ENCODE results near the gene GCN1. TPM values are rescaled to one million over a fixed set of nuclear protein-coding genes. Genes with fewer than 3 reads are reported as not detected.

The GCN1 gene
- total RNA-seq, 2 experiments from 2014 or later = 126 to 151 TPM

- Mint-ChIP-seq H3K27me3 (no peaks in the 10 kb centered on the region), H3K4me1 (peaks cover 73% of the 10 kb centered on the region), H3K27ac (peak overlapping the region; percentile 83), H3K4me3 (peak overlapping the region; percentile 81), H3K9me3 (ENCODE audit: low read depth) (no peaks in the 10 kb centered on the region), H3K36me3 (peaks cover 19% of the 10 kb centered on the region)
- no peak for ATAC-seq
- DNase-seq = no peak
- CTCF ChIA-PET = interaction anchor here (1.1 to 2.8 kb wide), 6 partner anchors 12 to 147 kb away, joined by 3 to 10 read pairs (median 6); partner anchors contain the start of genes PXN and RPLP0
Measured at GRCh38 chr12:120118321-120119061, 76.0 kb downstream of the GCN1 start.

- CTCF ChIA-PET = interaction anchor here (0.7 to 3.3 kb wide), 8 partner anchors 9 to 148 kb away, joined by 3 to 15 read pairs (median 6); partner anchors contain the start of genes PXN and RPLP0
- DNase-seq (no peak), ATAC-seq (no peak)
- H3K27me3 Mint-ChIP-seq = no peaks in the 10 kb centered on the region
- peaks cover 22% of the 10 kb centered on the region for H3K36me3 Mint-ChIP-seq
- H3K4me1 Mint-ChIP-seq = peaks cover 71% of the 10 kb centered on the region
- peak overlapping the region; percentile 81 for H3K4me3 Mint-ChIP-seq
- H3K9me3 Mint-ChIP-seq (ENCODE audit: low read depth) = no peaks in the 10 kb centered on the region
- H3K27ac Mint-ChIP-seq = peak overlapping the region; percentile 83
Measured at GRCh38 chr12:120117961-120118320, 76.6 kb downstream of the GCN1 start.

- Mint-ChIP-seq H3K27ac (peak overlapping the region; percentile 83), H3K36me3 (peaks cover 27% of the 10 kb centered on the region), H3K27me3 (no peaks in the 10 kb centered on the region), H3K9me3 (ENCODE audit: low read depth) (no peaks in the 10 kb centered on the region), H3K4me1 (peaks cover 74% of the 10 kb centered on the region), H3K4me3 (peak overlapping the region; percentile 81)
- CTCF ChIA-PET = interaction anchor here (0.7 to 3.3 kb wide), 11 partner anchors 9 to 355 kb away, joined by 3 to 15 read pairs (median 3); partner anchors contain the start of gene RPLP0
- peak; percentile 98 for DNase-seq
- peak; percentile 81 for ATAC-seq
Measured at GRCh38 chr12:120116792-120117651, 77.5 kb downstream of the GCN1 start.

DNA sequence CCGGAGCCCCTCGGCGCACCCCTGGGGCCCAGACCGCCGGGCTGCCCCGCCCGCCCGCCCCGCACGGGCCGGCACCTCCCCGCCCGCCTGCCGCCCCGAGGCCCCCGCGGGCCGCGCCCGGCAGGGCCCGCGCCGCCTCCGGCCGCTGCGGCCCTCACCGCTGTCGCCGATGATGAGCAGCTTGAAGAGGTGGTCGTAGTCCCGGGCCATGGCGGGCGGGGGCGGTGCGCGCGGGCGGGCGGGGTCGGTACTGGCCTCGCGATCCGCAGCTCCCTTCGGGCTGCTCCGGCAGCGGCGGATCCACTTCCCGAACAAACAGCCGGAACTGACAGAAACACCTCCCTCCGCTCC lies 78.1 kb downstream of the GCN1 start, which contains the start of gene RAB35:
TSS of gene RAB35 (minus strand) at position 313 of the 351 bp plus-strand sequence. CDS start at position 210, 103 bp downstream.
- peak within 1 kb of the TSS; percentile 90 for H3K4me3 Mint-ChIP-seq
- CTCF ChIA-PET = interaction anchor here (0.8 to 3.3 kb wide), 7 partner anchors 16 to 126 kb away, joined by 3 to 15 read pairs (median 8); partner anchors contain the start of gene RPLP0
- H3K9me3 Mint-ChIP-seq (ENCODE audit: low read depth) = no peaks in the 10 kb centered on the region
- H3K36me3 Mint-ChIP-seq = peaks cover 29% of the 10 kb centered on the region
- no peaks in the 10 kb centered on the region for H3K27me3 Mint-ChIP-seq
- H3K4me1 Mint-ChIP-seq = peaks cover 71% of the 10 kb centered on the region
- peak within 1 kb of the TSS; percentile 87 for H3K27ac Mint-ChIP-seq
- no peak for ATAC-seq
- no peak for DNase-seq

GRCh38 chr12:120115692-120116440 lies 78.6 kb downstream of the GCN1 start:
- peaks cover 30% of the 10 kb centered on the region for H3K36me3 Mint-ChIP-seq
- peak overlapping the region; percentile 90 for H3K4me3 Mint-ChIP-seq

GRCh38 chr12:120115066-120115465 lies 79.4 kb downstream of the GCN1 start:
- CTCF ChIA-PET = interaction anchor here (1.0 to 3.3 kb wide), 6 partner anchors 14 to 150 kb away, joined by 3 to 15 read pairs (median 4); partner anchors contain the start of gene PXN
- Mint-ChIP-seq H3K4me3 (peak overlapping the region; percentile 90), H3K27me3 (no peaks in the 10 kb centered on the region), H3K36me3 (peaks cover 30% of the 10 kb centered on the region), H3K4me1 (peaks cover 73% of the 10 kb centered on the region), H3K27ac (peak overlapping the region; percentile 47), H3K9me3 (ENCODE audit: low read depth) (no peaks in the 10 kb centered on the region)
- no peak for DNase-seq
- no peak for ATAC-seq

More at GRCh38 chr12:120115692-120116440, 78.6 kb downstream of the GCN1 start:
- ATAC-seq (no peak), DNase-seq (peak; percentile 67)
- Mint-ChIP-seq H3K27me3 (no peaks in the 10 kb centered on the region), H3K27ac (peak overlapping the region; percentile 87), H3K4me1 (peaks cover 71% of the 10 kb centered on the region), H3K9me3 (ENCODE audit: low read depth) (no peaks in the 10 kb centered on the region)
- CTCF ChIA-PET = interaction anchor here (1.1 to 3.3 kb wide), 5 partner anchors 15 to 126 kb away, joined by 3 to 15 read pairs (median 8); no protein-coding TSS in a partner anchor

GRCh38 chr12:120110550-120111501 lies 83.7 kb downstream of the GCN1 start:
- peak overlapping the region; percentile 63 for H3K4me3 Mint-ChIP-seq
- no peaks in the 10 kb centered on the region for H3K27me3 Mint-ChIP-seq
- peak overlapping the region; percentile 86 for H3K27ac Mint-ChIP-seq
- no peaks in the 10 kb centered on the region for H3K9me3 Mint-ChIP-seq (ENCODE audit: low read depth)
- DNase-seq (peak; percentile 78), ATAC-seq (peak; percentile 87)
- peaks cover 62% of the 10 kb centered on the region for H3K4me1 Mint-ChIP-seq
- H3K36me3 Mint-ChIP-seq = peaks cover 37% of the 10 kb centered on the region
- CTCF ChIA-PET = interaction anchor here (0.6 to 3.6 kb wide), 10 partner anchors 10 to 149 kb away, joined by 4 to 16 read pairs (median 6); partner anchors contain the start of gene RPLP0

GRCh38 chr12:120109570-120110267 lies 84.8 kb downstream of the GCN1 start:
- no peak for DNase-seq
- ATAC-seq = no peak
- peaks cover 51% of the 10 kb centered on the region for H3K4me1 Mint-ChIP-seq
- H3K9me3 Mint-ChIP-seq (ENCODE audit: low read depth) = no peaks in the 10 kb centered on the region
- CTCF ChIA-PET = interaction anchor here (0.6 to 3.6 kb wide), 8 partner anchors 9 to 148 kb away, joined by 4 to 16 read pairs (median 6); no protein-coding TSS in a partner anchor
- no peak overlapping the region for H3K27ac Mint-ChIP-seq
- peaks cover 38% of the 10 kb centered on the region for H3K36me3 Mint-ChIP-seq
- no peaks in the 10 kb centered on the region for H3K27me3 Mint-ChIP-seq
- no peak overlapping the region for H3K4me3 Mint-ChIP-seq

DNA sequence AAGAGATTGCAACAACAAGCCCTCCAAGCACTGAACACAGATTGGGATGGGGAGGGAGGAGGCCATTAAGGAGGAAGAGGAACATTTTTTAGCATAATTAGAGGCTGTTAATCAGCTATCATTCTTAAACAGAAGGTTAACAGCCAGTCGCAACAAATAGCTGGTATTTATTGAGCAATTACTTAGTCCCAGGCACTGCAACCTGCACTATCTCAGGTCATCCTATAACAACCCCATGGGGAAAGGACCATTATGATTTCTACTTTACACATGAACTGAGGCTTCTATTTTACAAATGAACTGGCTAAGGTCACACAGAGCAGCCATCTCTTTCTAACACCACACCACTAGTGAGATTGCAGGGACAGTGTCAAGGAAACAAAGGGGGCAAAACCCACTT lies 88.4 kb downstream of the GCN1 start:
- CTCF ChIA-PET = interaction anchor here (0.5 kb wide), 1 partner anchor 103 kb away, joined by 3 read pairs; no protein-coding TSS in a partner anchor
- Mint-ChIP-seq H3K36me3 (peaks cover 21% of the 10 kb centered on the region), H3K4me3 (no peak overlapping the region), H3K27ac (no peak overlapping the region), H3K27me3 (no peaks in the 10 kb centered on the region), H3K4me1 (peaks cover 42% of the 10 kb centered on the region), H3K9me3 (ENCODE audit: low read depth) (no peaks in the 10 kb centered on the region)
- DNase-seq = no peak
- no peak for ATAC-seq

- CTCF ChIA-PET = interaction anchor here (1.0 kb wide), 1 partner anchor 16 kb away, joined by 3 read pairs; no protein-coding TSS in a partner anchor
- H3K4me3 Mint-ChIP-seq = no peak overlapping the region
- peaks cover 23% of the 10 kb centered on the region for H3K36me3 Mint-ChIP-seq
- no peak for ATAC-seq
- no peak for DNase-seq
- no peaks in the 10 kb centered on the region for H3K27me3 Mint-ChIP-seq
- no peaks in the 10 kb centered on the region for H3K9me3 Mint-ChIP-seq (ENCODE audit: low read depth)
- peaks cover 33% of the 10 kb centered on the region for H3K4me1 Mint-ChIP-seq
- H3K27ac Mint-ChIP-seq = no peak overlapping the region
Measured at GRCh38 chr12:120103371-120103770, 91.1 kb downstream of the GCN1 start.

GRCh38 chr12:120103044-120103338 lies 91.5 kb downstream of the GCN1 start:
- no peaks in the 10 kb centered on the region for H3K27me3 Mint-ChIP-seq
- CTCF ChIA-PET = interaction anchor here (1.0 kb wide), 1 partner anchor 16 kb away, joined by 3 read pairs; no protein-coding TSS in a partner anchor
- H3K36me3 Mint-ChIP-seq = peaks cover 23% of the 10 kb centered on the region
- no peak overlapping the region for H3K4me3 Mint-ChIP-seq
- H3K9me3 Mint-ChIP-seq (ENCODE audit: low read depth) = no peaks in the 10 kb centered on the region
- no peak for ATAC-seq
- no peak for DNase-seq
- H3K27ac Mint-ChIP-seq = no peak overlapping the region
- peaks cover 31% of the 10 kb centered on the region for H3K4me1 Mint-ChIP-seq
